K562 (cell line): Measurements from ENCODE around the gene R3HDM2. TPM values are rescaled to one million over a fixed set of nuclear protein-coding genes. Genes with fewer than 3 reads are reported as not detected.

Source experiments
- CCNT2 ChIP-seq: IDR thresholded peaks from 2 replicates; pipeline ENCODE4 v1.6.1; 2011; ENCODE audit warnings: borderline replicate concordance, low read depth, mild to moderate bottlenecking, moderate library complexity, mixed read lengths, low read length; ENCODE audit not compliant: insufficient read length; ENCODE audit errors: extremely low read depth
- MEF2D ChIP-seq: conservative IDR thresholded peaks from 2 replicates; pipeline ENCODE4 v1.6.1; 2016; ENCODE audit warnings: low read depth, missing genetic modification characterization, missing compliant biosample characterization
- MGA ChIP-seq: fragments of 450-650 bp; IDR thresholded peaks from 2 replicates; pipeline ENCODE4 v1.6.1; 2016; ENCODE audit warnings: mild to moderate bottlenecking, moderate library complexity
- RBBP5 ChIP-seq: fragments of 200-600 bp; sonication (generic); IDR thresholded peaks from 2 replicates; pipeline ENCODE4 v1.6.1; 2012; ENCODE audit warnings: borderline replicate concordance, mild to moderate bottlenecking, low read length, control low read depth, inconsistent platforms; ENCODE audit not compliant: insufficient read depth, poor library complexity, severe bottlenecking
- polyA plus RNA-seq, 8 experiments: library from polyadenylated mRNA; depleted of rRNA in 4 of 8; stranded (reverse) in 5 of 8; unstranded in 3 of 8; fragments of >200 nt; fragmentation: Nextera tagmentation in 2 of 8; fragmentation: Illumina TruSeq in 1 of 8; extraction: Ambion mirVana in 2 of 8; extraction: Trizol in 1 of 8; gene quantifications; 2 replicates each; pipeline versions ENCODE4 v1.2.1 to v1.2.3, GENCODE V29; 2011 to 2014; ENCODE audit warnings: inconsistent platforms in 1 of 8, missing spikeins in 1 of 8
- total RNA-seq, 7 experiments: library from RNA; depleted of rRNA in 6 of 7; stranded (reverse); fragments of >200 nt in 6 of 7; fragmentation: Illumina TruSeq in 2 of 7; extraction: Trizol in 2 of 7; gene quantifications; 2 replicates each; pipeline versions ENCODE4 v1.2.1 to v1.2.3, GENCODE V29; 2011 to 2021; ENCODE audit warnings: low replicate concordance in 1 of 7
- TF ChIP-seq, protein P1 (sequence below), 3 experiments: fragments of 200-800 bp in 1 of 3; sonication (Bioruptor generic) in 1 of 3; sonication (generic) in 1 of 3; formaldehyde crosslinking in 1 of 3; IDR thresholded peaks; 2 replicates each; pipeline versions ENCODE4 v1.6.1 to v1.8.0; 2016 to 2022; ENCODE audit warnings: mild to moderate bottlenecking in 2 of 3, missing compliant biosample characterization in 2 of 3, missing genetic modification characterization in 2 of 3, missing genetic modification reagents in 1 of 3
- TF ChIP-seq, protein P2 (sequence below): fragments of 250-450 bp; sonication (Bioruptor Pico); IDR thresholded peaks from 2 replicates; pipeline ENCODE4 v1.4.0; 2020

The R3HDM2 gene
- total and polyA plus RNA-seq, 9 of the 15 experiments (the other 6 are each of a cell fraction or from before 2014, with no cell fraction given), result 3.3 to 18.8 (median 9.0) TPM

GRCh38 chr12:57229634-57230380 is 201.0 kb downstream of the R3HDM2 start, which contains the start of gene SHMT2 (continued):
- TF ChIP-seq MEF2D (tag) (no peak), MGA (peak; percentile 80), RBBP5 (no peak), CCNT2 (no peak)
- TF ChIP-seq, protein P1, sequence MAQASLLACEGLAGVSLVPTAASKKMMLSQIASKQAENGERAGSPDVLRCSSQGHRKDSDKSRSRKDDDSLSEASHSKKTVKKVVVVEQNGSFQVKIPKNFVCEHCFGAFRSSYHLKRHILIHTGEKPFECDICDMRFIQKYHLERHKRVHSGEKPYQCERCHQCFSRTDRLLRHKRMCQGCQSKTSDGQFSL (CRISPR knock-in tag; IDR thresholded peaks at IDR 0.05), result no peak
- TF ChIP-seq, protein P1 (tag; IDR thresholded peaks at IDR 0.05), result no peak
- TF ChIP-seq, protein P2, sequence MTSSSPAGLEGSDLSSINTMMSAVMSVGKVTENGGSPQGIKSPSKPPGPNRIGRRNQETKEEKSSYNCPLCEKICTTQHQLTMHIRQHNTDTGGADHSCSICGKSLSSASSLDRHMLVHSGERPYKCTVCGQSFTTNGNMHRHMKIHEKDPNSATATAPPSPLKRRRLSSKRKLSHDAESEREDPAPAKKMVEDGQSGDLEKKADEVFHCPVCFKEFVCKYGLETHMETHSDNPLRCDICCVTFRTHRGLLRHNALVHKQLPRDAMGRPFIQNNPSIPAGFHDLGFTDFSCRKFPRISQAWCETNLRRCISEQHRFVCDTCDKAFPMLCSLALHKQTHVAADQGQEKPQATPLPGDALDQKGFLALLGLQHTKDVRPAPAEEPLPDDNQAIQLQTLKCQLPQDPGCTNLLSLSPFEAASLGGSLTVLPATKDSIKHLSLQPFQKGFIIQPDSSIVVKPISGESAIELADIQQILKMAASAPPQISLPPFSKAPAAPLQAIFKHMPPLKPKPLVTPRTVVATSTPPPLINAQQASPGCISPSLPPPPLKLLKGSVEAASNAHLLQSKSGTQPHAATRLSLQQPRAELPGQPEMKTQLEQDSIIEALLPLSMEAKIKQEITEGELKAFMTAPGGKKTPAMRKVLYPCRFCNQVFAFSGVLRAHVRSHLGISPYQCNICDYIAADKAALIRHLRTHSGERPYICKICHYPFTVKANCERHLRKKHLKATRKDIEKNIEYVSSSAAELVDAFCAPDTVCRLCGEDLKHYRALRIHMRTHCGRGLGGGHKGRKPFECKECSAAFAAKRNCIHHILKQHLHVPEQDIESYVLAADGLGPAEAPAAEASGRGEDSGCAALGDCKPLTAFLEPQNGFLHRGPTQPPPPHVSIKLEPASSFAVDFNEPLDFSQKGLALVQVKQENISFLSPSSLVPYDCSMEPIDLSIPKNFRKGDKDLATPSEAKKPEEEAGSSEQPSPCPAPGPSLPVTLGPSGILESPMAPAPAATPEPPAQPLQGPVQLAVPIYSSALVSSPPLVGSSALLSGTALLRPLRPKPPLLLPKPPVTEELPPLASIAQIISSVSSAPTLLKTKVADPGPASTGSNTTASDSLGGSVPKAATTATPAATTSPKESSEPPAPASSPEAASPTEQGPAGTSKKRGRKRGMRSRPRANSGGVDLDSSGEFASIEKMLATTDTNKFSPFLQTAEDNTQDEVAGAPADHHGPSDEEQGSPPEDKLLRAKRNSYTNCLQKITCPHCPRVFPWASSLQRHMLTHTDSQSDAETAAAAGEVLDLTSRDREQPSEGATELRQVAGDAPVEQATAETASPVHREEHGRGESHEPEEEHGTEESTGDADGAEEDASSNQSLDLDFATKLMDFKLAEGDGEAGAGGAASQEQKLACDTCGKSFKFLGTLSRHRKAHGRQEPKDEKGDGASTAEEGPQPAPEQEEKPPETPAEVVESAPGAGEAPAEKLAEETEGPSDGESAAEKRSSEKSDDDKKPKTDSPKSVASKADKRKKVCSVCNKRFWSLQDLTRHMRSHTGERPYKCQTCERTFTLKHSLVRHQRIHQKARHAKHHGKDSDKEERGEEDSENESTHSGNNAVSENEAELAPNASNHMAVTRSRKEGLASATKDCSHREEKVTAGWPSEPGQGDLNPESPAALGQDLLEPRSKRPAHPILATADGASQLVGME (CRISPR knock-in tag), result peak; percentile 71; the same call in 1 of the 2 replicates
